Heart left ventricle (tissue), 13 donors: ENCODE data around the gene OR52E2.

Experiments
- POLR2A ChIP-seq, 2 donors: fragments of 450-650 bp; IDR thresholded peaks; one replicate each; pipeline ENCODE4 v1.6.1; 2017; ENCODE audit warnings: antibody characterized with exemption in 2 of 2, mild to moderate bottlenecking in 2 of 2, moderate library complexity in 2 of 2
- TF ChIP-seq, protein P1 (sequence below), 12 donors: fragments of 200-600 bp; sonication (generic) in 4 of 12; IDR thresholded peaks; one replicate each; pipeline versions ENCODE4 v1.5.0 to v1.8.0; 2018 to 2022; ENCODE audit warnings: antibody characterized with exemption in 12 of 12, mild to moderate bottlenecking in 5 of 12
- donor health status: ischemic (EF 13 %, LVEDD 7.1; RV severe dilation, severe dysfunction).
- donor health status: DM: no; HTN: yes; CAD: no.
- donor health status: DM: no; HTN: no; CAD: no.
- donor health status: ischemic (EF 25% LVEDD 6.9; RV normal size, moderate dysfunction).
- donor health status: ischemic (EF 25% LVEDD 5.7; RV mildly dilated, moderate dysfunction).
- donor health status: ischemic (EF 35%, LVEDD 5.7; RV mildly dilated, moderate dysfunction).
- donor health status: nonischemic (EF 11% LVEDD 7.7; RV severe dilation, severe dysfunction).
- donor health status: DM: yes; HTN: yes; CAD: no.
- donor health status: PGD.
- donor health status: ischemic (EF 29% LVEDD 5.4; RV normal size, mild dysfunction).
- donor health status: nonischemic (EF 23%, LVEDD 6.1; RV moderate dilation, normal function).

DNA sequence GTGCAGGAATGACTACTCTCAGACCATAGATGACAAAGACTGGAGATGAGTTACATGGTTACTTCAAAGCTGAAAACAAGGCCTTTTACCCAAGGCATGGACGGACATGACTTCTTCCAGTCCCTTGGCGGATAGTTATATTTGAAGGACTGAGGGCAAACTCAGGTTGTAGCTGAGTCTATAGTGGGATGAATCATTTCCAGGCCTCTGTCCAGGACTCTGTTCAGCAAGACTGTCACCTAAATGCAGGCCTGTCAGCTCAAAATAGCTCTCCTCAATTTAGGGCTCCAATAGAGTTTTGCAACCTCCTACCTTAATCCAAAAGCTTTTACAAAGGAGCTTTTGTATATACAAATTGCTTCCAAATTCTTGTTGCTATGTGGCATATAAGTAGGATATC is 37.4 kb downstream of the OR52E2 start:
- TF ChIP-seq, protein P1, sequence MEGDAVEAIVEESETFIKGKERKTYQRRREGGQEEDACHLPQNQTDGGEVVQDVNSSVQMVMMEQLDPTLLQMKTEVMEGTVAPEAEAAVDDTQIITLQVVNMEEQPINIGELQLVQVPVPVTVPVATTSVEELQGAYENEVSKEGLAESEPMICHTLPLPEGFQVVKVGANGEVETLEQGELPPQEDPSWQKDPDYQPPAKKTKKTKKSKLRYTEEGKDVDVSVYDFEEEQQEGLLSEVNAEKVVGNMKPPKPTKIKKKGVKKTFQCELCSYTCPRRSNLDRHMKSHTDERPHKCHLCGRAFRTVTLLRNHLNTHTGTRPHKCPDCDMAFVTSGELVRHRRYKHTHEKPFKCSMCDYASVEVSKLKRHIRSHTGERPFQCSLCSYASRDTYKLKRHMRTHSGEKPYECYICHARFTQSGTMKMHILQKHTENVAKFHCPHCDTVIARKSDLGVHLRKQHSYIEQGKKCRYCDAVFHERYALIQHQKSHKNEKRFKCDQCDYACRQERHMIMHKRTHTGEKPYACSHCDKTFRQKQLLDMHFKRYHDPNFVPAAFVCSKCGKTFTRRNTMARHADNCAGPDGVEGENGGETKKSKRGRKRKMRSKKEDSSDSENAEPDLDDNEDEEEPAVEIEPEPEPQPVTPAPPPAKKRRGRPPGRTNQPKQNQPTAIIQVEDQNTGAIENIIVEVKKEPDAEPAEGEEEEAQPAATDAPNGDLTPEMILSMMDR (IDR thresholded peaks at IDR 0.05) = no peak
- TF ChIP-seq POLR2A (IDR thresholded peaks at IDR 0.05) = no peak
